CMK (cell line): ENCODE results near the gene SORT1.
"Not testable (repeated sequence)": the region's sequence is repeated elsewhere in the genome, so short reads cannot be mapped to it uniquely, and the experiment has no call there.

Source experiments
- DNase-seq: peaks from one replicate; pipeline ENCODE4 v3.0.0-alpha.2; 2010; ENCODE audit warnings: low read depth

SORT1 gene

DNA sequence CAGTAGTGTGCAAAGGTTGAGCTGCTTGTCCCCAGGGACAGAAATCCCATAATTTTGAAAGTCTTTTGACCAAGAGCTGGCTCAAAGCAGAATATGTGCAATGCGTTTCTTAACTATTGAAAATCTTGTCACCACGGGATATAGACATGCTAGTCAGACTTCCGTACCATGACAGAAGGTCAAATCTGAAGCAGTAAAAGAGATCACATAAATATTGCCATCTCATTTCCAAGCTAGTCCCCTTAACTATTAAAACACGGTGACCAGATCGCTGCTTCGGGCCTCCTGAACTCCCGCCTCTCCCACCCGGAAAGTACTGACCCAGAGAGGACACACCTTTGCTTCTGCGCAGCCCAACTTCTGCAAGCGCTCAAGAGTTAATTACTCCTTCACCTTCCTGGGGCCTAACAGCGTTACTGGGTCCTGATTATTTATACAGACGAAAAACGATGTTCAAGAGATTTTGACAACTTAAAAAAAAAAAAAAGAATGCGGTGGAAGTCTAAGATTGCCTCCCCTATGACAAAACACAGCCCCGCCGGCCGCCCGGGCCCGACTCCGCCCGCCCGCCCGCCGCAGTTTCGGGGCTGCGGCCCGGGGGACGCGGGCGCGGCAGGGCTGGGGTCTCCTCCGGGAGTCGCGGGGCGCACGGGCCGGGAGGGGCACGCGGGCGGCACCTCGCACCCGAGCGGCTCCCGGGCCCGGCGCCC, 692 bp downstream of the SORT1 start:
- no peak for DNase-seq

DNA sequence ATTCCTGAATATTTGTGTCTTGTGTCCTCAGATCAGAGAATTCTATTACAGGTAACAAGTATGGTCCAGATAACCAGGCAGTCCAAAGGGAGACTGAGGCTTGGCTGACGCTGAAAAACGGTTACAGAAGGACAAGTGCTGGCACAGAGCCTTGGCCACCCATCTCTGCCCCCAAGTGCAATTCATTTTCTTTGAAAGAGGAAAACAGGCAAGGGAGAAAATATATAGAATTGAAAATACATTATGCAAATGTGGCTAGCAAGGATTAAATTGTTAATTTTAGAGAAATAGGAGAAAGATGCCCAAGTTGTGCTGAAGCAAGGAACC, 1.2 kb downstream of the SORT1 start:
- DNase-seq: no peak

DNA sequence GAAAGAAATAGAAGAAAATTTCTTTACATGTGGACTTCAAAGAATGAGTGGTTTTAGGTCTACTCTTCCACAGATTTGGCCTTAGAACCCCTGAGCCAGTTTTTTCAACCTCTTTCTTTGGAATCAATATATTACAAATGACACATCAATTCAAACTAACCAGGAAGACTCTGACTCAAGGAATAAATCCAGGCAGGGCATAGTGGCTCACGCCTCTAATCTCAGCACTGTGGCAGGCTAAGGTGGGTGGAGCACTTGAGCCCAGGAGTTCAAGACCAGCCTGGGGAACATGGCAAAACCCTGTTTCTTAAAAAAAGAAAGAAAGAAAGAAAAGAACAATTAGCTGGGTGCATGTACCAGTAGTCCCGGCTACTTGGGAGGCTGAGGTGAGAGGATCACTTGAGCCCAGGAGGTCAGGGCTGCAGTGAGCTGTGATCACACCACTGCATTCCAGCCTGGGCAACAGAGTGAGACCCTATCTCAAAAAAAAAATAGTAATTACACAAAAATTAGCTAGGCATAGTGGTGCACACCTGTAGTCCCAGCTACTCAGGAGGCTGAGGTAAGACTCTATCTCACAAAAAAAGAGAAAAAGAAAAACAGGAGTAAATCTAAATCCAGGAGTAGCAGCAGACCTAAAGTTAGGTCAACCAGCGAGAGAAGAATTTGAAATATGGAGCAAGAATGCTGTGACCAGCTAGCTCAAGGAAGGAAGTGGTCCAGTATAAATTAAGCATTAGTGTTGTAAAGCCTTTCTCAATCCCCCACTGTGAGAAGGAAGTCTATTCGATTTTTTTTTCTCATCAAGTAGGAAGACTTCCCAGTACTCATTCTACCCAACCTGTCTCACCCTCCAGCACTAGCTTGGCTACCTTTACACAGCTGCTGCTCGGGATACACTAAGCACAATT, 1.9 kb downstream of the SORT1 start:
- DNase-seq: no peak

DNA sequence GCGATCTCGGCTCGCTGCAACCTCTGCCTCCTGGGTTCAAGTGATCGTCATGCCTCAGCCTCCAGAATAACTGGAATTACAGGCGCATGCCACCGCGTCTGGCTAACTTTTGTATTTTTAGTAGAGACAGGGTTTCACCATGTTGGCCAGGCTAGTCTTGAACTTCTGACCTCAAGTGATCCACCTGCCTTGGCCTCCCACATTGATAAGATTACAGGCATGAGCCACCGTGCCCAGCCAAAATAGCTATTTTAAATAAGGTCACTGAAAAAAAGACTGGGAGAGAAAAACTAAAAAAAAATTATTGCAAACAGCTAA, 2.5 kb downstream of the SORT1 start:
- not testable (repeated sequence) for DNase-seq

DNA sequence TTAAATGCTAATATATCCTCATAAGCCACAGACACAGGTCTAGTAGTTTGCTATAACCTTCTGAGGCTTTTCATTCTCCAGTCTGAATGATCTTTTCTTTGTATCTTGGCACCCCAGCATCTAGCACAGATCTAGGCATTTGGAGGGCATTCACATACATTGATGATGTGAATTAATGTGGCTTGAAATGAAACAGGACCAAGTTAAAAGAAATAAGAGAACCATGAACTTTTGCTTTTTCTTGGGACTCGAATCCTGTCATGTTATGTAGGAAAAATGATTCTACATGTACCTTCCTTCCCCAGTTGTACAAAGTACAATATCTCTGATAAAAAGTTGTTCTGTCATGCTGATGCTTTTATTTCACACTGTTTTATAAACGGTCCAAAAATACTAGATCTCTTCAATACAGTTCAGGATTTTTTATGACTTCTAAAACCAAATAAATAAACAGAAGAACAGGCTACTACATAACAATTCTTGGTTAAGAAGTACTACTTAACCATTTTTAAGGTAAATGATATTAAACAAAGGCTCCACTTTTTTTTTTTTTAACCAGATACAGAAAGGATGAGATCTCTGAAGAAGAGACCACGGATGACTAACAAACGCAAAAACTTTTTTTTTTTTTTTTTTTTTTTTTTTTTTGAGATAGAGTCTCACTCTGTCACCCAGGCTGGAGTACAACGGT, 3.0 kb downstream of the SORT1 start:
- no peak for DNase-seq

DNA sequence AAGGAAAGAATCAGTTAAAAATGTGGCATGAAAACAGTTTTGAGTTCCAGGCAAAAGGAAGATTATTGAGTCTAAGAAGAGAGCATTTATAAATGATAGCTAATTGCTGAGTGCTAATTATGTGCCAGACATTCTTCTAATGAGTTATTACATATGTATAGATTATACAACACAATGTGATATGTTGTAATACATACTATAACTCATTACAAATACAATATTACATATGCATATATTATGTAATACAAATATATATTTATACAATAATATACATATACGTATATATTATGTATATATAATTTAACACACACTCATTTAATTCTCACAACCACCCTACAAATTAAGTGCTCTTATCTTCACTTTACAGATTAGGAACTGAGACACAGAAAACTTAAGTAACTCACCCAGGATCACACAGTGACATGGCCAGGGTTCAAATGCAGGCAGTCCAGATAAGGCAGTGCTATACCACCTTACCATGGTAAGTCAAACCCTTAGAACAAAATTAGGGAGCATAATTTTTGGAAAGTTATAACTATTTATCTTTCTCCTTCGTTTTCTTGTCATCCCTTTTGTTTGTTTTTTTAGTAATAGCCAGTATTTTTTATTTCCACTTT, 4.0 kb downstream of the SORT1 start:
- no peak for DNase-seq

DNA sequence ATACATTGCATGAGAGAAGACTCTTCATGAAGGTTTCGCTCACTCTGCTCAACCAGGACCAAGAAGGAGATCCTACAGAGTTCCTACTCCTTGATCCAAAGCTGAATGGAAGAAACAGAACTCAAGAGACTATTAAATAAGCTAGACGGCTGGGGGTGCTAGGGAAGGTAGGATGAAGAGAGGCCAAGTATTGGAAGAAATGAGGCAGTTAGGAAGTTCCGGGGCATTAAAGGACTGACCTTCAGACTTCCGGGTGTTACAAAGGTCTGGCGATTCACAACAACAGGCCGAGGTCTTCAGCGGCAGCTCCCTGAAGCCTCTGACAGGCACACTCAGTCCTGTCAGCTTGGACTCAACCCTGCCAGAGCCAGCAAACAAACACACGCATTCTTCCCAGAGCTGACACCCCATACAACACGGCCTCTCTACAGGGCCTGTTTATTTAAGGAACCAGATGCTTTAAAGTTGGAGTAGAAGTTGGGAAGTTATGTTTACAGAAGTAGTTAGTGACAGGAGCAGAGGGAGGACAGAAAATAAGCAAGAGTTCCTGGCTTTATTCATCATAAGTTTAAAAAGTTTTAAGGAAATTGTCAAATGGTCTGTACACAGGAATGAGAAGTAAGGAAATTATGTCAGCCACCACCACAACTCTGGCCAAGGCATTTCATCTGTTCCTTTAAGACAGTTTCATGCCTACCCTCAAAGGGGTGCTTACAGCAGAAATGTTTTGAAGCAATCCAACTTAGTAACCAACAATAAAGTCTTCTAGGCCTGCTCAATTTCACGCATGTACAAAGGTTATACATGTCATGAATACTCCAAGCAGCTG, 4.7 kb downstream of the SORT1 start:
- DNase-seq: no peak

DNA sequence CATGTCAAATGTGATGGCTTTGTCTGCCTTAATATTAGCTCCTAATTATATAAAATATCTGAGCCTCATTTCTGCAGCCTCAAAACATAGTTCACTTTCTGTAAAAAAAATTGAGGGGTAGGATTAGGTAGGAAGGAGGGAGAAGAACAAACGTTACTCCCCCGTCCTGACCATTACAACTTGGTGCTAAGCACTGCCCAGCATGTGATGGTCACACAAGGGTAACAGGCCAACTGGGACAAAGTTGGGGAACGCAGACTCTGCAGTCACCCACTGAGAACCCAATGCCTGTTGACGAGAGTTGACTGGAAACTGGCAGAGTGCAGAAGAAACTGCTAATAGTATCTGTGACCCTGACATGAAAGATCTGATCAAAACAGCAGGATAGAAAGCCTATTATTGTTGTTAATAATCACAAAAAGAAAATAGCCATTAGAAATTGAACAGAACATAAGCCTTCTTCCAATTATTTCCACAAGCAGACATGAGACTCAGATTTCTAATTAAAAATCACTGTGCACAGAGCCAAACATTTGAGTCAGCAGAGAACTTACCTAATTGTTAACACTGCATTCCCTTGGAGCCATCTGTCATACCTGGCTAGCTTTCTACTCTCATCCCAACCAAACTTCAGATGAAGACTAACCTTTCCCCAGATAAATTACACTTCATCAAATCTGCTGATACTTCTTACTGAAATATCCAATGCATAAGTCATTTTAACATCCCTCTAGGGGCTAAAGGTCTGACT, 5.5 kb downstream of the SORT1 start:
- DNase-seq: no peak

DNA sequence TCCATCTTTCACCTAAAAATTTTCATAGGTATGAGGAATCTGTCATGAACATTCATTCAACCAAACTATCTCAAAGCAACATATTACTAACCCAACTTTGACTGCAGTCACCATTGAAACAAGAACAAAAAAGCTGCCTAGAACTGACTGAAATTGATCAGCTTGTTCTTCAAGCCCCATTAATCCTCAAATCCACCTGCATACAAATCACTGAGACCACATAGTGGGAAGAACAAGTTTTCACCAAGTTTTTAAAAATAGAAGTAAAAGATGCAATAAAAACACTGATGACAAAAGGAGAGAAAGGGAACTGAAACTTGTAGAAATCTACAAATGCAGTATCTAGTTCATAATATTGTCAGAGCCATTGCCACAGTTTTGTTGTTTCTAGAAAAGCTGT, 6.1 kb downstream of the SORT1 start:
- no peak for DNase-seq

DNA sequence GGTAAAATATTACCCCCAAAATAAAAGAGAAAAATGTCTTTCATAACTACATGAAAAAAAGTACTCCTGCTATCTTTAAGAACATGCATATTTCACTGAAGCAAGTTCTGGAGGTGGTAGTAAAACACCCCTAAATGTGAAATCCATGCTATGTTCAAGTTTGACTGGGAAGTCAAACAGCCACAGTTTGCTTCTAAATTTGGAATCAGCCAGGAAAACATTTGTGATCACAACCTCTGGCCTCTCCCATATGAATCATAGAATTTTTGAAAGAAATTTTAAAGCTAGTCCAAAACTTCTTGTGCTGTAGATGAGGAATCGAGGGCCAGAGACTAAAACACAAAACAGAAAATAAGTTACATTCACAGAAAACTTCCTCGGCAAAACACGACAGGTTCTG, 6.6 kb downstream of the SORT1 start:
- DNase-seq: no peak

DNA sequence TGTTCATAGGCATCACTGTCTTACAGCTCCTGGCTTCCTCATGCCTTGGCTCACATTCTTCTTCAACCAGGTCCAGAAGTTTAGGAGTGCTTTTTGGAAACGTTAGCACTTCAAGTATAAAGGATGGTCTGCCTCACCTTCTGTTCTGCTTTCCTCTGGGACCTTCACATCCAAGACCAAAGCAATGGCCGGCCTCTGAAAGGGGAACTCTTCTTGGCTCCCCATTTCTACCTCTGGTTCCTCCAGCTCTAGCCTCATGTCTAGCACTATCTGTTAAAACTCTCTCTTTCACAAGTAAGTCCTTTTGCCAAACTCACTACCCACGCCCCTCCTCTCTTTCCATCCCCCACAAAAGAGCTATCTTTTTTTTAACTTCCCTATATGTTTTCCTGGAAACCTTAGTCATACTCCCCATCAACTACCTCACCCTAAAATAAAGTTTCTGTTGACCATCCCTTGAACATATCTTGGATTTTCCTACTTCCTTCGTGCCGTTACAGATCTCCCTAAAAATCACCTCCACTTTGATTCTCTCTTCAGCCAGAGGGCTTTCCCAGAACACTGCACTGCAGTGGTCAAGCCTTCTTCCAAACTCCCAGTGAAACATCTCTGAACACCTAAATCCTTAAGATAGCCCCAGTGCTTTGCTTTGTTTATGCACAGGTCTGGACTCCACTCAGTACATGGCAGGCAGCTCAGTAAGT, 7.9 kb downstream of the SORT1 start:
- DNase-seq: no peak

DNA sequence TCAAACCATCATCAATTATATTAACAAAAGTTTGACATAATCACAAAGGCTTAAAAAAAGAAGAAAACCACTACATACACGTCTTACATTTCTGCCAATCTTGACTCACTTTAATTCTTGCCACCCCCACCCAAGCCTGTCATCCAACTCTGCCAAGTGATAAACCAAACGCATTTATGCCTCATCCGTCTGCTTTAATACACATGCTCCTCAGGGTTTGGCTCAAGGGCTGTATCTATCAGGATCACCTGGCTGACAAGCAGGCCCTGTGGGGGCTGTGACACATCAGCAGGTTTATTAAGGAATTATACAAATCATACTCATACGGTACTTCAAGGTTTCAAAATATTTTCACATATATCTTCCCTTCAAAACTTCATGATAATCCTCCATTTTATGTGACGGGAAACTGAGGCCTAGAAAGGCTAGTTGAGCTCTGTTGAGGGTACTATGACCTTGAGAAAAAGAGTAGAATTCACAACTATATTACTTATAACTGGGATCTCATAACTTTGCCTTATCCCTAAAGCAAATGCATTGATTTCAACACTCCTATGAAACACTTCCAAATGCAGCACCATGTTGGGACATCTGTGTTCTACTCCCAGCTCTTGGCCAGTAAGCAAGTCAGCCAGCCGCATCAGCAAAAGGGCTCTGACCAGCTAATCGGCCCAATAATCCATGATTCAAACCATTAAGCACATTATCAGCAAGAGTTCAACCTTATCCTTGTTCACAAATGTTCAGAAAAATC, 8.7 kb downstream of the SORT1 start:
- DNase-seq: no peak

DNA sequence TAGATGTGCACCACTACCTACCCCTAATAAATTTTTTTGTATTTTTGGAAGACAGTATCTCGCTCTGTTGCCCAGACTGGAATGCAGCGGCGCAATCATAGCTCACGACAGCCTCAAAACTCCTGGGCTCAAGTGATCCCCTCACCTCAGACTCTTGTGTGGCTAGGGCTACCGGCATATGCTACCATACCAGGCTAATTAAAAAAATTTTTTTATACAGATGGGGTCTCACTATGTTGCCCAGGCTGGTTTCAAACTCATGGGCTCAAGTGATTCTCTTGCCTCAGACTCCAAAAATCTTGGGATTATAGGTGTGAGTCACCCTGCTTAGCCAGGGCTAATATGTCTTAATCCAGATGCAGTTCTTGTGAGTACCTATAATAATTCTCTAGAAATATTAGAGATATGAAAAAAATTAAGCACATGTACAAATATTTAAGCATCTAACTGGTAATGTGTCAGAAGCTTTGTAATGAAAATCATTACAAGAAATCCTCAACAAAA, 9.5 kb downstream of the SORT1 start:
- DNase-seq: no peak

DNA sequence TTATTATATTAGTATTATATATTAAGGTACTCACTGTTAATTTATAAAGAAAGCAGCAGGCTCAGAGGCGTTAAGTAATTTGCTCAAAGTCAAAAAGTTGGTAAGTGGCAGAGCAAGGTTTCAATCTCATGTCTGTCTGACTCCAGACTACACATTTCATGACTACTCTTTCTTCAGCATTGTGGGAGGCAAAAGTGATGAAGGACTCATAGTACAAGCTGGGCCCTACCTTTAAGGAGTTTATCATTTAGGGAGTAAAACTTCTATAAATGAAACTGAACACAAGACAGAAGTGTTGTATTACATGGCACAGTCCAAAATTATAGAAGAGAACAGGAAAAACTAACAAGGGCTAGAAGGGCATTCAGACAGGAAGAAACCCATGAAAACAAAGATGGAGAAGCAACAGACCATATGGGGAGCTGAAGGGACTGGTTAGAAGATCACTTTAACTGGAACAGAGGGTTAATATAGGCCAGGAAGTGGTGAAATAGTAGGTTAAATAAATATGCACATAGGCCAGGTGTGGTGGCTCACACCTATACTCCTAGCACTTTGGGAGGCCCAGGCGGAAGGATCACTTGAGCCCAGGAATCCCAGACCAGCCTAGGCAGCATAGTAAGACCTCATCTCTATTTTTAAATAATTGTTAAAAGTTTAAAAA, 11.5 kb downstream of the SORT1 start:
- no peak for DNase-seq

DNA sequence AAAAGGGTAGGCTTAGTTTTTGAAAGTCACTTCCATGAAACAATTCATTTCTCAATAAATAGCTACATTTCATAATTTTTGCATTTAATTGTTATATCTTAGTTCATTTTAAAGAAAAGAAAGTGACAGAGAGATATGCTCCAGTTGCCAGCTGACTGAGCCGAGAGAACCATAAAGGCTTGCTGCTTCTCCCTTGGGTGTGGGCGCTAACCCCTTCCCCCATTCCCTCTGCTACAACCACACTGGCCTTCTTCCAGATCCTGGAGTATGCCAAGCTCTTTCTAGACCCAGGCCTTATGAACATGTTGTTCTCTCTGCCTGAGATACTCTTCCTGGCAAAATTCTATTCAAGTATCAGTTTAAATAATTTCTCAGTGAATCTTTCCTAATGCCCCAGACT, 12.3 kb downstream of the SORT1 start:
- DNase-seq: no peak

DNA sequence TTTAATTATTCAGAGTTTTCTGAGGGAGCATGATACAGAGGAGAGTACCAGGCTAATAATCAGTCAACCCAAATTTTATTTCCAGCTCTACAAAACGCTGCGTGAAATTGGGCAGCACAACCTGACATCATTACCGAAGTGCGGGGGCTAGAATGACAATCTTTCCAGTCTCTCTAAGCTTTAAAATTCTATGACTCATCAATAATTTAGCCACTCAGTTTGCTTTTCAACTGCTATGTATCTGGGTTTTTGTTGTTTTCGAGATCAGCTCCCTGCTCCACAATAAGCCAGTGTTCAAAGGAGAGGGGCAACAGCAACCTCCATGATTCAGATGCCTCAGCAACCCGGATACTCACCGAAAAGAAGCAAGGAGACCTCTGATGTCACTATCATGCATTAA, 13.9 kb downstream of the SORT1 start:
- no peak for DNase-seq

DNA sequence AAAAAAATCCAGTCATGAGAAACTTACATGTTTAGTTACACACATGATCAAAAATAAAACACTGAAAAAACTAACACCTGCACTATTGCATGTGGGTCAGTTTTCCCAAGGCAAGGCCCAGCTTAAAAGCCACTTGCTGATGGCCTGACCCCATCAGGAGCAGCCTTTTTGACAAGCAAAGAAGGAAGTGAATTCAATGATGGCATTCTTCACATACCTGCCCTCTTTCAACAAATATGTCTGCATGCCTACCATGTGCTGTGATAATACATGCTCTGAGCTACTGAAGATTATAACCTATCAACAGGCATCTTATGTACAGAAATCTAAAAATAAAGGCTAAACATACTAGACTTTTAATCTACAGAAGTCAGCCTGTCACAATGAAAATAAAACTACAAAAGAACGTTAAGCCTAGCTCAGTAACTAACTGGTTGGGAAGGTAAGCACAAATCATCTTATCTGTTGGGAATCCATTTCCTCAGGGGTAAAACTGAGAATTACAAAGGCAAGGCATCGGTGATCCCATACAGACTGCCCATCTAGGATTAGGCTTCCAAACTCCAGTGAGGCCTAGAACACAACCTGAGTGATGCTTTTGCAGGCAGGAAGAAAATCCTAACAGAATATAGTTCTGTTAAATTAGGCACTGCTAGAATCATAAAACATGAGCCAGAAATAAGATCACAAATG, 14.5 kb downstream of the SORT1 start:
- DNase-seq: no peak

DNA sequence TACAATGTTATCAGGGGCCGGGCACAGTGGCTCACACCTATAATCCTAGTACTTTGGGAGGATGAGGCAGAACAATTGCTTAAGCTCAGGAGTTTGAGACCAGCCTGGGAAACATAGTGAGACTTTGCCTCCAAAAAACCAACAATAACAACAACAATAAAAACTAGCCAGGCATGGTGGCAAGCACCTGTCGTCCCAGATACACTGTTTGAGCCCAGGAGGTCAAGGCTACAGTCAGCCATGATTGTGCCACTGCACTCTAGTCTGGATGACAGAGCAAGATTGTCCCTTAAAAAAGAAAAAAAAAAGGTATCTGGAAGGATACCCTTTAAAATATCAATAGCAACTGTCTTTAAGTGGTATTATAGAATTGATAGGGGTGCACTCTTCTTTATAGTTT, 16.1 kb downstream of the SORT1 start:
- DNase-seq: no peak
